ENCODE data around the gene WWP2. TPM values are rescaled to one million over a fixed set of nuclear protein-coding genes. Genes with fewer than 3 reads are reported as not detected.

WWP2 gene
- polyA plus RNA-seq, 3 donors, result 29.6 to 54.4 (median 46.0) TPM

DNA sequence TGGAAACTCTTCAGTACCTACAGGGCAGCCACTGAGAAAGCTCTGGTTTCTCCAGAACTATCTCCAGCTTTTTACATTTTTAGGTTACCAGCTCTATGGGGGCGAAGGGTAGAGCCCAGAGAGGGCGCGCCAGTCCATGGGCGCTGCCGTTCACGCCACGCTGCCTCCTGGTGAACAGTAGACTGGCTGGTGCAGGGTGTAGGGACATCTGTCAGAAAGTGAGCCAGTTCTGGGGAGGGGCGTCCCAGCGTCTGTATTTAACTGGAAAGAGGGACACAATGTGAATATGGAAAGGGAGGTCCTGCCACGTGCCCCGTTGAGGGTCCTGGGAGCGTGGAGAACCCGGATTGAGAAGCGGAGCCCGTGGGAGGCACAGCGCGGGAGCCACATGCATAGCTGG is 172.6 kb downstream of the WWP2 start:
- no peak overlapping the region for H2AFZ ChIP-seq (ENCODE audit: insufficient read depth, low read depth, low read length, poor library complexity, severe bottlenecking)
- peak overlapping the region in 1 of 7 donors; percentile 32 for H3K27ac Mint-ChIP-seq
- no peaks in the 10 kb centered on the region for H3K9me3 Mint-ChIP-seq
- H3K9ac ChIP-seq (ENCODE audit: insufficient read depth, low read length, poor library complexity, severe bottlenecking), result no peak overlapping the region
- H3K27me3 ChIP-seq (ENCODE audit: control insufficient read depth in 2 of 2, insufficient read depth in 2 of 2, low read length in 2 of 2), result no peaks in the 10 kb centered on the region
- H3K36me3 ChIP-seq (replicated peaks in 1 of 2; ENCODE audit: control insufficient read depth in 1 of 2, insufficient read depth in 2 of 2, low read length in 2 of 2), result peaks cover 96 to 100% of the 10 kb centered on the region in 2 donors
- peaks cover 5% of the 10 kb centered on the region for H4K20me1 ChIP-seq (ENCODE audit: insufficient read depth, low read length)
- H3K4me1 Mint-ChIP-seq, result no peaks in the 10 kb centered on the region
- H3K4me1 ChIP-seq (ENCODE audit: control insufficient read depth in 1 of 2, insufficient read depth in 2 of 2, low read length in 2 of 2), result no peaks in the 10 kb centered on the region
- H3K27ac ChIP-seq (ENCODE audit: low read depth in 1 of 2, low read length in 2 of 2), result no peak overlapping the region
- over 99% methylated on average over 17 of the region's 17 CpGs for WGBS (ENCODE audit: insufficient coverage)
- no peak overlapping the region for H3K4me3 ChIP-seq (replicated peaks in 1 of 3; ENCODE audit: low read depth in 2 of 3, low read length in 3 of 3)
- TF ChIP-seq, protein P1, sequence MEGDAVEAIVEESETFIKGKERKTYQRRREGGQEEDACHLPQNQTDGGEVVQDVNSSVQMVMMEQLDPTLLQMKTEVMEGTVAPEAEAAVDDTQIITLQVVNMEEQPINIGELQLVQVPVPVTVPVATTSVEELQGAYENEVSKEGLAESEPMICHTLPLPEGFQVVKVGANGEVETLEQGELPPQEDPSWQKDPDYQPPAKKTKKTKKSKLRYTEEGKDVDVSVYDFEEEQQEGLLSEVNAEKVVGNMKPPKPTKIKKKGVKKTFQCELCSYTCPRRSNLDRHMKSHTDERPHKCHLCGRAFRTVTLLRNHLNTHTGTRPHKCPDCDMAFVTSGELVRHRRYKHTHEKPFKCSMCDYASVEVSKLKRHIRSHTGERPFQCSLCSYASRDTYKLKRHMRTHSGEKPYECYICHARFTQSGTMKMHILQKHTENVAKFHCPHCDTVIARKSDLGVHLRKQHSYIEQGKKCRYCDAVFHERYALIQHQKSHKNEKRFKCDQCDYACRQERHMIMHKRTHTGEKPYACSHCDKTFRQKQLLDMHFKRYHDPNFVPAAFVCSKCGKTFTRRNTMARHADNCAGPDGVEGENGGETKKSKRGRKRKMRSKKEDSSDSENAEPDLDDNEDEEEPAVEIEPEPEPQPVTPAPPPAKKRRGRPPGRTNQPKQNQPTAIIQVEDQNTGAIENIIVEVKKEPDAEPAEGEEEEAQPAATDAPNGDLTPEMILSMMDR (IDR thresholded peaks at IDR 0.05), result no peak
- no peak overlapping the region for H3K4me2 ChIP-seq (replicated peaks; ENCODE audit: extremely low read depth, low read length, poor library complexity, severe bottlenecking)
- H3K4me3 Mint-ChIP-seq, result no peak overlapping the region
- no peaks in the 10 kb centered on the region for H3K79me2 ChIP-seq (ENCODE audit: insufficient read depth, low read length)
- H3K27me3 Mint-ChIP-seq (ENCODE audit: low read depth in 3 of 3), result peaks cover 0 to 2% (median 0%) of the 10 kb centered on the region in 3 donors
- DNase-seq, result no peak
- intact Hi-C loops (cut with micrococcal nuclease), result no loop called here
- H3K9me3 ChIP-seq (replicated peaks in 1 of 2; ENCODE audit: control insufficient read depth in 1 of 2, insufficient read depth in 1 of 2, low read length in 2 of 2), result no peaks in the 10 kb centered on the region
- peaks cover 91 to 99% of the 10 kb centered on the region in 2 donors for H3K36me3 Mint-ChIP-seq

DNA sequence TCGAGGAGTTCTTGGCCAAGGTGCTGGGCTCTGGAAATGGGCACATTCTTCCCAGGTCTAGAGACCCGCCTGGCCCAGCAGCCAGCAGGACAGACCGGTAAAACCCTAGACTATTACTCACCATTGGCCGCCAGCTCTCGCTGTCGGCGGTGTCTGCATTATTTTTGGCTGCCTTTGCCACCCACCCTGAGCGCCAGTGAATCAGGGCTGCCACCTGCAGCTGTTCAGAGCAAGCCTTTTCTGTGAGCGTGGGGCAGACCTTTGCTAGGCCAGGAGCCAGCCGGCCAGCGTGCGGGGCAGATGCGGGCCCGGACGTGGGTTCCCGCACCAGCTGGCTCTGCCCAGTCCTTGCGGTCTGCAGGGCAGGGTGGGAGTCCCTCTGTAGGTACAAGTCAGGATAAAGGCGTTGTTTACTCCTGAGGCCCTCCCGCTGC is 173.2 kb downstream of the WWP2 start:
- intact Hi-C loops (cut with micrococcal nuclease), result no loop called here
- no peaks in the 10 kb centered on the region for H3K9me3 Mint-ChIP-seq
- H3K4me1 Mint-ChIP-seq, result no peaks in the 10 kb centered on the region
- H3K27me3 ChIP-seq (ENCODE audit: control insufficient read depth in 2 of 2, insufficient read depth in 2 of 2, low read length in 2 of 2), result no peaks in the 10 kb centered on the region
- H3K36me3 Mint-ChIP-seq, result peaks cover 93 to 99% of the 10 kb centered on the region in 2 donors
- H3K27me3 Mint-ChIP-seq (ENCODE audit: low read depth in 3 of 3), result peaks cover 0 to 2% (median 0%) of the 10 kb centered on the region in 3 donors
- DNase-seq, result no peak
- H3K27ac Mint-ChIP-seq, result no peak overlapping the region
- TF ChIP-seq, protein P1 (IDR thresholded peaks at IDR 0.05), result no peak
- no peaks in the 10 kb centered on the region for H3K79me2 ChIP-seq (ENCODE audit: insufficient read depth, low read length)
- H3K36me3 ChIP-seq (replicated peaks in 1 of 2; ENCODE audit: control insufficient read depth in 1 of 2, insufficient read depth in 2 of 2, low read length in 2 of 2), result peaks cover 98 to 100% of the 10 kb centered on the region in 2 donors
- no peak overlapping the region for H3K27ac ChIP-seq (ENCODE audit: low read depth in 1 of 2, low read length in 2 of 2)
- H3K4me3 Mint-ChIP-seq, result no peak overlapping the region
- H3K4me2 ChIP-seq (replicated peaks; ENCODE audit: extremely low read depth, low read length, poor library complexity, severe bottlenecking), result no peak overlapping the region
- H3K4me1 ChIP-seq (ENCODE audit: control insufficient read depth in 1 of 2, insufficient read depth in 2 of 2, low read length in 2 of 2), result no peaks in the 10 kb centered on the region
- H3K4me3 ChIP-seq (replicated peaks in 1 of 3; ENCODE audit: low read depth in 2 of 3, low read length in 3 of 3), result no peak overlapping the region
- H3K9ac ChIP-seq (ENCODE audit: insufficient read depth, low read length, poor library complexity, severe bottlenecking), result no peak overlapping the region
- no peaks in the 10 kb centered on the region for H3K9me3 ChIP-seq (replicated peaks in 1 of 2; ENCODE audit: control insufficient read depth in 1 of 2, insufficient read depth in 1 of 2, low read length in 2 of 2)
- WGBS (ENCODE audit: insufficient coverage), result 99% methylated on average over 18 of the region's 19 CpGs
- H2AFZ ChIP-seq (ENCODE audit: insufficient read depth, low read depth, low read length, poor library complexity, severe bottlenecking), result no peak overlapping the region
- no peaks in the 10 kb centered on the region for H4K20me1 ChIP-seq (ENCODE audit: insufficient read depth, low read length)
